KMS-11 (cell line): ENCODE data around the gene LSM10.

Source experiments
- H2AFZ ChIP-seq: fragments of 200-600 bp; sonication (generic); 2 replicates; pipeline ENCODE4 v1.6.1; 2016; ENCODE audit warnings: antibody characterized with exemption, mixed run types, low read depth
- H3K27ac ChIP-seq: fragments of 200-600 bp; sonication (generic); 2 replicates; pipeline ENCODE4 v1.6.1; 2016; ENCODE audit warnings: mild to moderate bottlenecking, mixed run types
- H3K27me3 ChIP-seq: fragments of 200-600 bp; sonication (generic); 2 replicates; pipeline ENCODE4 v1.6.1; 2017; ENCODE audit warnings: mild to moderate bottlenecking, low read depth, mixed run types, moderate library complexity; ENCODE audit not compliant: insufficient read depth
- H3K36me3 ChIP-seq: fragments of 200-600 bp; sonication (generic); 2 replicates; pipeline ENCODE4 v1.6.1; 2017; ENCODE audit warnings: mild to moderate bottlenecking, mixed run types; ENCODE audit not compliant: insufficient read depth
- H3K4me1 ChIP-seq: fragments of 200-600 bp; sonication (generic); 2 replicates; pipeline ENCODE4 v1.6.1; 2016; ENCODE audit warnings: mild to moderate bottlenecking, low read depth, mixed run types; ENCODE audit not compliant: poor library complexity, severe bottlenecking
- H3K4me2 ChIP-seq: fragments of 200-600 bp; sonication (generic); 2 replicates; pipeline ENCODE4 v1.7.0; 2016; ENCODE audit warnings: mild to moderate bottlenecking, mixed run types
- H3K4me3 ChIP-seq: fragments of 200-600 bp; sonication (generic); IDR thresholded peaks from 2 replicates; pipeline ENCODE4 v1.6.1; 2017; ENCODE audit warnings: low read depth, low read length, mixed read lengths; ENCODE audit not compliant: insufficient read depth
- H3K79me2 ChIP-seq: fragments of 200-600 bp; sonication (generic); 2 replicates; pipeline ENCODE4 v1.6.1; 2016; ENCODE audit warnings: low read depth, mixed run types; ENCODE audit not compliant: insufficient read depth
- H3K9ac ChIP-seq: fragments of 200-600 bp; sonication (generic); 2 replicates; pipeline ENCODE4 v1.6.1; 2016; ENCODE audit warnings: mild to moderate bottlenecking, mixed run types
- H4K20me1 ChIP-seq: fragments of 200-600 bp; sonication (generic); 2 replicates; pipeline ENCODE4 v1.6.1; 2016; ENCODE audit warnings: mild to moderate bottlenecking, mixed run types; ENCODE audit not compliant: insufficient read depth
- TF ChIP-seq, protein P1 (sequence below): fragments of 200-600 bp; sonication (generic); conservative IDR thresholded peaks from 2 replicates; pipeline ENCODE4 v1.6.1; 2017; ENCODE audit warnings: low read depth, mild to moderate bottlenecking, antibody characterized with exemption, low read length, moderate library complexity, mixed read lengths

The LSM10 gene

DNA sequence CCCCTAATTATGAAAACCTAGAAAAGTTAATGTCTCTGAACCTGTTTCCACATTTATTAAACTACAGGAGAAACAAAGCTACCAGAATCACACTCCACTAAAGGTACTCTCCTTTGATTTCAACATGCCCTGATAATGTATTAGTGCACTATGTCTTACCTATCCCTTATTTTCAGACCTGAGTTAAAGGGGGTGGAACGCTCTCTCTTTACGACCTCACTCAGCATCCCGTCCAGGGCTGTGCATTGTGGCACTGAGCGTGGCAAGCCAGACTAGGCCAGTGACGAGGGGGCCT lies 678 bp downstream of the LSM10 start:
- TF ChIP-seq, protein P1, sequence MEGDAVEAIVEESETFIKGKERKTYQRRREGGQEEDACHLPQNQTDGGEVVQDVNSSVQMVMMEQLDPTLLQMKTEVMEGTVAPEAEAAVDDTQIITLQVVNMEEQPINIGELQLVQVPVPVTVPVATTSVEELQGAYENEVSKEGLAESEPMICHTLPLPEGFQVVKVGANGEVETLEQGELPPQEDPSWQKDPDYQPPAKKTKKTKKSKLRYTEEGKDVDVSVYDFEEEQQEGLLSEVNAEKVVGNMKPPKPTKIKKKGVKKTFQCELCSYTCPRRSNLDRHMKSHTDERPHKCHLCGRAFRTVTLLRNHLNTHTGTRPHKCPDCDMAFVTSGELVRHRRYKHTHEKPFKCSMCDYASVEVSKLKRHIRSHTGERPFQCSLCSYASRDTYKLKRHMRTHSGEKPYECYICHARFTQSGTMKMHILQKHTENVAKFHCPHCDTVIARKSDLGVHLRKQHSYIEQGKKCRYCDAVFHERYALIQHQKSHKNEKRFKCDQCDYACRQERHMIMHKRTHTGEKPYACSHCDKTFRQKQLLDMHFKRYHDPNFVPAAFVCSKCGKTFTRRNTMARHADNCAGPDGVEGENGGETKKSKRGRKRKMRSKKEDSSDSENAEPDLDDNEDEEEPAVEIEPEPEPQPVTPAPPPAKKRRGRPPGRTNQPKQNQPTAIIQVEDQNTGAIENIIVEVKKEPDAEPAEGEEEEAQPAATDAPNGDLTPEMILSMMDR = no peak
- Histone ChIP-seq H3K9ac (peak overlapping the region; percentile 61), H3K79me2 (peaks cover 10% of the 10 kb centered on the region; the same call in 1 of the 2 replicates), H3K27ac (peak overlapping the region; percentile 41; the same call in 1 of the 2 replicates), H3K4me3 (peak overlapping the region; percentile 60), H2AFZ (peak overlapping the region; percentile 68), H3K36me3 (no peaks in the 10 kb centered on the region), H3K4me1 (peaks cover 17% of the 10 kb centered on the region), H3K27me3 (no peaks in the 10 kb centered on the region), H4K20me1 (no peaks in the 10 kb centered on the region), H3K4me2 (peak overlapping the region; percentile 73)

DNA sequence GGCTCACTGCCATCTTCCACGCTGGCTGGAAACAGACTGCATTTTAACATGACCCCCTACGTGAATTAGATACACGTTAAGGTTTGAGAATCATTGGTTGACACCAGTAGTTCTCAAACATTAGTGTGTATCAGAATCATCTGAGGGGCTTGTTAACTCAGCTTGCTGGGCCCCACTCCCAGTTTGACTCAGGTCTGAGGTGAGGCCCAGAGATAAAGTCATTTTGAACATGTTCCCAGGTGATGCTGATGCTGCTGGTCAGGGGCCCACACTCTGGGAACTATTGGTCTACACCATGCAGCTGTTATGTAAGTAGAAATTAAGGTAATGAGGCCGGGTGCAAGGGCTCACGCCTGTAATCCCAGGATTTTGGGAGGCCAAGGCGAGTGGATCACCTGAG lies 1.3 kb downstream of the LSM10 start:
- Histone ChIP-seq H3K4me2 (peak overlapping the region; percentile 73), H3K27me3 (no peaks in the 10 kb centered on the region), H2AFZ (no peak overlapping the region), H3K79me2 (peaks cover 10% of the 10 kb centered on the region; the same call in 1 of the 2 replicates), H4K20me1 (no peaks in the 10 kb centered on the region), H3K4me1 (peaks cover 17% of the 10 kb centered on the region), H3K36me3 (no peaks in the 10 kb centered on the region), H3K4me3 (no peak overlapping the region), H3K27ac (no peak overlapping the region), H3K9ac (no peak overlapping the region)
- TF ChIP-seq, protein P1 = no peak

DNA sequence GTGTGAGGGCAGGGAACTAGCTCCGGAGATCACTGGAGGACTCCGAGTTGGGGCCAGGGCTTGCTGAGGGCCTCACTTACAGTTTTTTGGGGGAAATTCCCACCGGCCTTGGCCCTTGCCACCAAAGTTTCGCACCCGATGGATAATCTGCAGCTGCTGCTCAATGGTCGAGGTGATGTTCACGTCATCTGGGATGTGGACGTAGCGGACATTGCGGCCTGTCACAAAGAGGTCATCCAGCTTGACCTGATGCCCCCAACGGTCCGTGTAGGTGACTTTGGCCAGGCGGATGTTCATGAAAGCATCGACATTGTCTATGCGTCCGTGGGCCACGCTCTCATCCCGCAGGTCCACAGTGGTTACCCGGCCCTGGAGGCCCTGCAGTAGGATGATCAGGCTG lies 4.0 kb downstream of the LSM10 start:
- no peak overlapping the region for H3K4me3 ChIP-seq
- no peaks in the 10 kb centered on the region for H3K27me3 ChIP-seq
- no peaks in the 10 kb centered on the region for H4K20me1 ChIP-seq
- H3K79me2 ChIP-seq = peaks cover 10% of the 10 kb centered on the region; the same call in 1 of the 2 replicates
- no peak overlapping the region for H3K9ac ChIP-seq
- TF ChIP-seq, protein P1 = no peak
- no peak overlapping the region for H3K4me2 ChIP-seq
- H3K27ac ChIP-seq = no peak overlapping the region
- H3K36me3 ChIP-seq = no peaks in the 10 kb centered on the region
- peaks cover 35% of the 10 kb centered on the region for H3K4me1 ChIP-seq
- no peak overlapping the region for H2AFZ ChIP-seq

DNA sequence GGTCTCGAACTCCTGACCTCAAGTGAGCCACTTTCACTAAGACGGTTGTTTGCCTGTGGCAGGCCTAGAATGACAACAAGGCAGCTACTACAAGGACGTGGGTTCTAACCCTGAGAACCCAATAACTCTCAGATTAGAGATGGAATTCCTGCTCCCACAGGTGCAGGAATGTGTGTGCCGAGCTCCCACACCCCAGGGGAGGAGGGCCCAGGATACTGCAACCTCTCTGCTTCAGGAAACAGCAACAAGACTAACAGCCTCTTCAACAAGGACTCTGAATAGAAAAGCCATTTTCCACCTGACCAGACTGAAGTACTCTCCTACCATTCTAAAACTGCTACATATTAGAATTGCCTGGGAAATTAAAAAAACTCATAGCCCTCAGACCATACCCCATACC lies 4.9 kb downstream of the LSM10 start:
- H2AFZ ChIP-seq = no peak overlapping the region
- H4K20me1 ChIP-seq = no peaks in the 10 kb centered on the region
- peaks cover 34% of the 10 kb centered on the region for H3K4me1 ChIP-seq
- TF ChIP-seq, protein P1 = no peak
- H3K4me3 ChIP-seq = no peak overlapping the region
- H3K36me3 ChIP-seq = no peaks in the 10 kb centered on the region
- no peak overlapping the region for H3K9ac ChIP-seq
- peaks cover 10% of the 10 kb centered on the region; the same call in 1 of the 2 replicates for H3K79me2 ChIP-seq
- H3K27me3 ChIP-seq = no peaks in the 10 kb centered on the region
- no peak overlapping the region for H3K4me2 ChIP-seq
- no peak overlapping the region for H3K27ac ChIP-seq
